ENCODE results near the gene RBM39.

GRCh38 chr20:35663516-35664465 is 78.3 kb downstream of the RBM39 start:
- TF ChIP-seq CTCF (IDR thresholded peaks at IDR 0.05) (no peak), POLR2A (IDR thresholded peaks at IDR 0.05) (no peak)
